ENCODE results near the gene ADAMTS2. TPM values are rescaled to one million over a fixed set of nuclear protein-coding genes. Genes with fewer than 3 reads are reported as not detected.
A peak's percentile ranks its signal among the peaks of the same experiment; 100 is the strongest.

ADAMTS2 gene
- total and polyA plus RNA-seq, 2 of the 8 experiments (the other 6 are each of a cell fraction or from before 2014, with no cell fraction given): 6.6 to 7.3 TPM

GRCh38 chr5:179294891-179295777, 50.1 kb downstream of the ADAMTS2 start:
- FAIRE-seq: no peak
- H3K4me1 ChIP-seq (replicated peaks in 1 of 4; ENCODE audit: control insufficient read depth in 3 of 4, insufficient read depth in 4 of 4, low read length in 3 of 4): no peaks in the 10 kb centered on the region
- H3K56ac ChIP-seq (replicated peaks; ENCODE audit: insufficient read length, low read depth, low read length): no peak overlapping the region
- H4K8ac ChIP-seq (ENCODE audit: extremely low read depth, insufficient read depth, low read length): peak overlapping the region; percentile 62
- H3K36me3 ChIP-seq (ENCODE audit: control insufficient read depth in 2 of 4, insufficient read depth in 4 of 4, low read length in 3 of 4): no peaks in the 10 kb centered on the region
- CTCF ChIA-PET (ENCODE audit: partially characterized antibody): no interaction called here
- no peaks in the 10 kb centered on the region; the same call in 1 of the 2 replicates for H3K79me1 ChIP-seq (ENCODE audit: low read depth, low read length)
- H4K20me1 ChIP-seq (replicated peaks in 1 of 2; ENCODE audit: control insufficient read depth in 1 of 2, insufficient read depth in 2 of 2, low read length in 2 of 2): peaks cover 0 to 3% of the 10 kb centered on the region in 2 experiments
- H2BK15ac ChIP-seq (ENCODE audit: low read length): no peak overlapping the region
- no peak overlapping the region for H2AK5ac ChIP-seq (ENCODE audit: low read depth, low read length)
- H3K23me2 ChIP-seq (ENCODE audit: low read depth, low read length): no peaks in the 10 kb centered on the region
- H3K9me3 ChIP-seq (ENCODE audit: insufficient read depth in 2 of 2, low read depth in 1 of 2, low read length in 1 of 2): no peaks in the 10 kb centered on the region
- no peak overlapping the region for H3K4me3 ChIP-seq (ENCODE audit: extremely low read depth in 1 of 4, insufficient read depth in 2 of 4, low read depth in 3 of 4, low read length in 4 of 4)
- no peak overlapping the region for H3K14ac ChIP-seq (ENCODE audit: insufficient read length)
- no peak overlapping the region for H3K4ac ChIP-seq (replicated peaks; ENCODE audit: insufficient read length, low read depth, low read length)
- no peak overlapping the region for H2BK120ac ChIP-seq (replicated peaks; ENCODE audit: low read depth, low read length)
- no peak overlapping the region for H3K9ac ChIP-seq (replicated peaks in 1 of 4; ENCODE audit: extremely low read depth in 1 of 4, low read depth in 3 of 4, low read length in 3 of 4)
- no peak overlapping the region for H2BK20ac ChIP-seq (ENCODE audit: low read length)
- H3K27ac ChIP-seq (ENCODE audit: low read depth, low read length): no peak overlapping the region
- H3K4me2 ChIP-seq (ENCODE audit: insufficient read depth in 1 of 2, low read depth in 2 of 2, low read length in 2 of 2): no peak overlapping the region
- no peak overlapping the region for H2AFZ ChIP-seq (ENCODE audit: low read length)
- no peak overlapping the region for H2BK5ac ChIP-seq (ENCODE audit: low read depth, low read length)
- no peak overlapping the region for H3K23ac ChIP-seq (ENCODE audit: insufficient read length)
- 87% methylated on average over 19 of the region's 19 CpGs; no CpG with 5 or more reads in 1 of the 2 experiments for WGBS, 2 experiments (ENCODE audit: extremely low coverage in 1 of 2, insufficient coverage in 1 of 2, insufficient read length in 1 of 2, insufficient replicate concordance in 2 of 2, low coverage in 1 of 2, low lambda C conversion rate in 2 of 2, missing lambda C conversion rate in 1 of 2)
- no peak for DNase-seq (ENCODE audit: low read depth in 1 of 2, low spot score in 2 of 2)
- H3K27me3 ChIP-seq (replicated peaks in 1 of 4; ENCODE audit: control insufficient read depth in 3 of 4, extremely low read depth in 1 of 4, insufficient read depth in 3 of 4, low read length in 3 of 4): no peaks in the 10 kb centered on the region
- H4K91ac ChIP-seq (replicated peaks; ENCODE audit: insufficient read length, low read length): no peak overlapping the region
- no peaks in the 10 kb centered on the region for H3K79me2 ChIP-seq (ENCODE audit: control insufficient read depth in 1 of 2, insufficient read depth in 2 of 2, low read length in 2 of 2)
- H4K5ac ChIP-seq (ENCODE audit: insufficient read length, low read depth, low read length): no peak overlapping the region
- no peak overlapping the region for H3K18ac ChIP-seq (ENCODE audit: extremely low read depth, low read length)
- 0 out of 2 replicates have a peak overlapping the region, but pooled peaks have one; percentile 9 for H2BK12ac ChIP-seq (ENCODE audit: low read depth, low read length)
- POLR2A ChIA-PET (ENCODE audit: partially characterized antibody): no interaction called here
- TF ChIP-seq GABPA (IDR thresholded peaks at IDR 0.05; ENCODE audit: borderline replicate concordance, insufficient read depth, low read length): no peak
- no peak for TF ChIP-seq JUND (IDR thresholded peaks at IDR 0.05; ENCODE audit: low read length)
- TF ChIP-seq BACH1 (IDR thresholded peaks at IDR 0.05; ENCODE audit: low read length): no peak
- no peak for TF ChIP-seq TAF1 (IDR thresholded peaks at IDR 0.05; ENCODE audit: low read depth, low read length)
- no peak for TF ChIP-seq TBP (IDR thresholded peaks at IDR 0.05; ENCODE audit: low read depth, low read length)
- TF ChIP-seq POLR2AphosphoS5 (IDR thresholded peaks at IDR 0.05; ENCODE audit: low read depth, low read length): no peak
- TF ChIP-seq CEBPB (IDR thresholded peaks at IDR 0.05; ENCODE audit: low read depth, low read length): no peak
- no peak for TF ChIP-seq EP300 (IDR thresholded peaks at IDR 0.05; ENCODE audit: borderline replicate concordance in 1 of 2, low read depth in 2 of 2, low read length in 2 of 2)
- no peak for TF ChIP-seq TAF7 (optimal IDR thresholded peaks at IDR 0.05; ENCODE audit: borderline replicate concordance, low read depth, low read length)
- no peak for TF ChIP-seq HDAC6 (IDR thresholded peaks at IDR 0.05; ENCODE audit: low read depth, low read length)
- TF ChIP-seq, protein P1, sequence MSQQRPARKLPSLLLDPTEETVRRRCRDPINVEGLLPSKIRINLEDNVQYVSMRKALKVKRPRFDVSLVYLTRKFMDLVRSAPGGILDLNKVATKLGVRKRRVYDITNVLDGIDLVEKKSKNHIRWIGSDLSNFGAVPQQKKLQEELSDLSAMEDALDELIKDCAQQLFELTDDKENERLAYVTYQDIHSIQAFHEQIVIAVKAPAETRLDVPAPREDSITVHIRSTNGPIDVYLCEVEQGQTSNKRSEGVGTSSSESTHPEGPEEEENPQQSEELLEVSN (IDR thresholded peaks at IDR 0.05): no peak
- TF ChIP-seq KDM4A (IDR thresholded peaks at IDR 0.05; ENCODE audit: low read depth, low read length, severe bottlenecking): no peak
